GM12874 (cell line): Measurements from ENCODE around the gene SLC28A1.

Source experiments
- CTCF ChIP-seq: IDR thresholded peaks from 2 replicates; pipeline ENCODE4 v1.5.1; 2011; ENCODE audit warnings: low read depth, mild to moderate bottlenecking, control low read depth, low read length, moderate library complexity; ENCODE audit not compliant: insufficient read depth

The SLC28A1 gene

GRCh38 chr15:84862214-84862975 is 22.1 kb upstream of the SLC28A1 start:
- TF ChIP-seq CTCF: no peak

GRCh38 chr15:84863565-84864443 is 20.7 kb upstream of the SLC28A1 start:
- TF ChIP-seq CTCF: no peak

GRCh38 chr15:84864444-84864795 is 20.0 kb upstream of the SLC28A1 start:
- TF ChIP-seq CTCF: no peak

- TF ChIP-seq CTCF: no peak
Observed at GRCh38 chr15:84865074-84865569, 19.3 kb upstream of the SLC28A1 start.

GRCh38 chr15:84868037-84868880 is 16.2 kb upstream of the SLC28A1 start:
- no peak for TF ChIP-seq CTCF

GRCh38 chr15:84869510-84869909 is 15.0 kb upstream of the SLC28A1 start:
- no peak for TF ChIP-seq CTCF
